Loucy (cell line): Measurements from ENCODE around the gene KRTAP20-3.

ENCODE experiments used
- CTCF ChIP-seq: fragments of 200-600 bp; sonication (generic); conservative IDR thresholded peaks from 2 replicates; pipeline ENCODE4 v1.5.1; 2014; ENCODE audit warnings: mild to moderate bottlenecking, antibody characterized with exemption, low read length
- EZH2phosphoT487 ChIP-seq: fragments of 200-600 bp; IDR thresholded peaks from 2 replicates; pipeline ENCODE4 v1.6.1; 2018; ENCODE audit warnings: antibody characterized with exemption, mild to moderate bottlenecking, moderate library complexity, borderline replicate concordance

- TF ChIP-seq CTCF (no peak), EZH2phosphoT487 (no peak)
Measured at GRCh38 chr21:30680586-30680985, 37.9 kb downstream of the KRTAP20-3 start.
